Activated T-cell treated with anti-CD3 and anti-CD28 coated beads for 24 hours (primary cell): ENCODE measurements around the gene CBX2.

Source experiments
- DNase-seq: peaks from one replicate; pipeline ENCODE4 v3.0.0-alpha.2; 2020; ENCODE audit warnings: low read depth

Gene CBX2

GRCh38 chr17:79777894-79778503, at the start of gene CBX2:
CBX2 (plus strand) TSS chr17:79778148; CDS start chr17:79778236, 88 bp downstream.
- peak; percentile 78 for DNase-seq

GRCh38 chr17:79728169-79728907, 49.6 kb upstream of the CBX2 start:
- peak; percentile 80 for DNase-seq

- no peak for DNase-seq
Measured at GRCh38 chr17:79728908-79729471, 49.0 kb upstream of the CBX2 start.

- no peak for DNase-seq
Measured at GRCh38 chr17:79729761-79730160, 48.2 kb upstream of the CBX2 start.

- no peak for DNase-seq
Measured at GRCh38 chr17:79730437-79730768, 47.5 kb upstream of the CBX2 start.

GRCh38 chr17:79730769-79731483, 47.0 kb upstream of the CBX2 start, which contains the start of gene ENPP7:
ENPP7 (plus strand) TSS chr17:79730943; CDS start chr17:79731140, 197 bp downstream.
- DNase-seq, result no peak

GRCh38 chr17:79732254-79732653, 45.7 kb upstream of the CBX2 start:
- DNase-seq, result no peak

GRCh38 chr17:79732804-79733691, 44.9 kb upstream of the CBX2 start:
- DNase-seq, result no peak

- no peak for DNase-seq
Measured at GRCh38 chr17:79733692-79734070, 44.3 kb upstream of the CBX2 start.

- DNase-seq, result no peak
Measured at GRCh38 chr17:79735096-79735495, 42.9 kb upstream of the CBX2 start.

- no peak for DNase-seq
Measured at GRCh38 chr17:79737046-79737921, 40.7 kb upstream of the CBX2 start.

GRCh38 chr17:79737922-79738578, 39.9 kb upstream of the CBX2 start:
- no peak for DNase-seq

- no peak for DNase-seq
Measured at GRCh38 chr17:79738643-79739042, 39.3 kb upstream of the CBX2 start.

GRCh38 chr17:79739148-79740062, 38.5 kb upstream of the CBX2 start:
- DNase-seq, result no peak

GRCh38 chr17:79740413-79740812, 37.5 kb upstream of the CBX2 start:
- no peak for DNase-seq

- no peak for DNase-seq
Measured at GRCh38 chr17:79741401-79741750, 36.6 kb upstream of the CBX2 start.

GRCh38 chr17:79741751-79742588, 36.0 kb upstream of the CBX2 start:
- peak; percentile 63 for DNase-seq

GRCh38 chr17:79742589-79742918, 35.4 kb upstream of the CBX2 start:
- DNase-seq, result no peak
